K562 (cell line): ENCODE data around the gene RNASE13.

Experiments used
- MXI1 ChIP-seq: IDR thresholded peaks from 2 replicates; pipeline ENCODE4 v1.6.1; 2011; ENCODE audit warnings: low read depth, mild to moderate bottlenecking, improper control_type of control experiment, low read length
- ZNF121 ChIP-seq: sonication (generic); formaldehyde crosslinking; conservative IDR thresholded peaks from 2 replicates; pipeline ENCODE4 v1.8.0; 2022; ENCODE audit warnings: missing genetic modification reagents

- no peak for TF ChIP-seq ZNF121 (CRISPR knock-in tag)
- TF ChIP-seq MXI1, result no peak
These were observed 19.8 kb downstream of the RNASE13 start for GRCh38 chr14:21014761-21015190.
